ENCODE data around the gene NAALADL2.
"Not testable (repeated sequence)": the region's sequence is repeated elsewhere in the genome, so short reads cannot be mapped to it uniquely, and the experiment has no call there.

Gene NAALADL2

GRCh38 chr3:175335229-175335628 is 476.1 kb downstream of the NAALADL2 start:
- no peak for DNase-seq

- no peak for DNase-seq
These were observed 477.4 kb downstream of the NAALADL2 start for GRCh38 chr3:175336406-175337133.

- no peak for DNase-seq
These were observed 478.5 kb downstream of the NAALADL2 start for GRCh38 chr3:175337631-175338030.

- no peak for DNase-seq
These were observed 479.8 kb downstream of the NAALADL2 start for GRCh38 chr3:175338775-175339535.

GRCh38 chr3:175340338-175341015 is 481.3 kb downstream of the NAALADL2 start:
- no peak for DNase-seq

- DNase-seq, result no peak
These were observed 483.1 kb downstream of the NAALADL2 start for GRCh38 chr3:175342196-175342595.

GRCh38 chr3:175343946-175344345 is 484.8 kb downstream of the NAALADL2 start:
- no peak for DNase-seq

GRCh38 chr3:175346573-175347356 is 487.6 kb downstream of the NAALADL2 start:
- DNase-seq, result no peak

GRCh38 chr3:175349168-175349567 is 490.0 kb downstream of the NAALADL2 start:
- DNase-seq, result no peak

- no peak for DNase-seq
These were observed 496.7 kb downstream of the NAALADL2 start for GRCh38 chr3:175355801-175356335.

- no peak for DNase-seq
These were observed 497.8 kb downstream of the NAALADL2 start for GRCh38 chr3:175356899-175357324.

- DNase-seq, result no peak
These were observed 498.6 kb downstream of the NAALADL2 start for GRCh38 chr3:175357758-175358157.

- no peak for DNase-seq
These were observed 499.8 kb downstream of the NAALADL2 start for GRCh38 chr3:175358935-175359334.

- not testable (repeated sequence) for DNase-seq
These were observed 511.3 kb downstream of the NAALADL2 start for GRCh38 chr3:175370426-175370825.

GRCh38 chr3:175371187-175371586 is 512.1 kb downstream of the NAALADL2 start:
- DNase-seq, result not testable (repeated sequence)

- no peak for DNase-seq
These were observed 515.6 kb downstream of the NAALADL2 start for GRCh38 chr3:175374705-175375104.

- no peak for DNase-seq
These were observed 519.2 kb downstream of the NAALADL2 start for GRCh38 chr3:175378348-175378747.

GRCh38 chr3:175381685-175382084 is 522.6 kb downstream of the NAALADL2 start:
- DNase-seq, result no peak

- DNase-seq, result no peak
These were observed 524.2 kb downstream of the NAALADL2 start for GRCh38 chr3:175383371-175383770.

GRCh38 chr3:175383813-175384212 is 524.7 kb downstream of the NAALADL2 start:
- no peak for DNase-seq

GRCh38 chr3:175384569-175384968 is 525.4 kb downstream of the NAALADL2 start:
- DNase-seq, result no peak

- no peak for DNase-seq
These were observed 527.5 kb downstream of the NAALADL2 start for GRCh38 chr3:175386630-175387029.

GRCh38 chr3:175389560-175389959 is 530.4 kb downstream of the NAALADL2 start:
- no peak for DNase-seq
